GM18520 (cell line): ENCODE results near the gene SHB.
A peak's percentile ranks its signal among the peaks of the same experiment; 100 is the strongest.
"Not testable (repeated sequence)": the region's sequence is repeated elsewhere in the genome, so short reads cannot be mapped to it uniquely, and the experiment has no call there.

Source experiments
- ATAC-seq: cut with Tn5 transposase; IDR thresholded peaks from one replicate; pipeline ENCODE4 v1.9.1; 2021; ENCODE audit not compliant: unreplicated experiment

Gene SHB

DNA sequence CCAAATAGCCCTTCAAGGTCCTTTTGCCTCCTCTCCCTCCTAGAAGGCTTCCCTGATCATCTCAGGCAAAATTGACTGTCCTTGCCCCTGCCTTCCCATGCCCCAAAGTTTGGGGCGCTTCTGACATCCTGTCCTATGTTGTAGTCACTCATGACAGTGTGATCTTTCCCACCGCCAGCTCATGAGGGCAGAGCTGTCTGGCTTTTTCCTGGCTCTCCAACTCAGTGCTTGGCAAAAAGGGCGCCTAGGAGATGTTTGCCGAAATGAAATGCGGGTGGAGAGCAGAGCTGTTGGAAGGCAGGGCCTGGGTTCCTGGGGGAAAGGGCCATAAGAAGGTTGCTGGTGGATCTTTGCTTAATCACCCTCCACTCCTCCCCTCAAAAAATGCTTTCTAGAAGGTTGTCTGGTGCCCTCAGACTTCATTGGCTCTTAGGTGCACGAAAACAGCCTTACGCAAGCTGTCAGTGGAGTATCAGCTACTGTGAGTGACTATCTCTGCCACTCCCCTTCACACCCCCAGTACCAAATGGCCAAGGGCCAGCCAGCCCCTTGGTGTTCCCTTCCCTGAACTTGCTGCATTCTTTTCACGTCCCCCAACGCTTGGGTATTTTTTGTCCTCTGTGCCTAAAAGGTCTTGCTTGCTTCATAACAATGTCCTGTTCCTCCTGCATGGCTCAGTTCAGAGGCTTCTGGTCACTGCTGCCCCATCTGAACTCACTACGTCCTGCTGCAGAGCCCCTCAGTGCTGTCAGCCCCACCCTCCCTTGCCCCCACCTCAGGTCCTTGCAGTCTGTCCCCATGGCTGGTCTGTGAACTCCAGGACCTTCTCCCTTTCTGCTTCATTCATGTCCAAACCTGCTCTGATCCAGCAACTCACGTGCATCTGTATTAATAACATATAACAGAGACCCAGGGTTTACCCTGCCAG lies 162.5 kb downstream of the SHB start:
- no peak for ATAC-seq

DNA sequence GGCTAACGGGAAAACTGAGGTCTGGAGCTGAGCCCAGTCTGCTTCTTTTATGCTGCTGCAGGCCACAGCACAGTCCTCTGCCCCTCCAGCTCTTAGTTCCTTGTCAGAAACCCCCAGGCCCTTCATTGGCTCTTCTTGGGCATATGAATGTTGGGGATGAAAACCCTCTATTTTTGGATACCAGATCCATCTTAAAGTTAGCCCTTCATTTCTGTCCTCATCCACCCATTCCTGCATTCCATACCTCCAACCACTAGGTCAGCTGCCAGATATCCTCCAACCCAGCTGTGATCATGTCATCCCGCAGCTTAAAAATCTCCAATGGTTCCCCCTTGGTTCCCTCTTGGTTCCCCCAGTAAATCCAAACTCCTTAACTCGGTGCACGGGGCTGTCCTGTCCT lies 163.3 kb downstream of the SHB start:
- no peak for ATAC-seq

DNA sequence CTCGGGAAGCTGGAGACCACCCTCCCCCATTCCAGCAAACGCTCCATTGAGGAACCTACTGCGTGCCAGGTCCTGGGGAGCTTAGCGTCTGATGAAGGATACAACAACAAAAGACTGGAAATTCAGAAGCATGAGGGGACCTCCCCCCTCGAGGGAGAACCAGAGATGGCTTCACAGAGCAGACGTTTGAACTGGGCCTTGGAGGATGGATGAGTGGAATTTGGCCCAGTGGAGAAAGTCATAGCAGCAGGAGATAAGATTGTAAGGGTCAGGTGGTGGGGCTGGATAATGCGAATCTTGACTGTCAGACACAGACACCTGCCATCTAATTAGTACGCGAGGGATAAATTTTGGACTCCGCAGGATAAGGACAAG lies 163.9 kb downstream of the SHB start:
- no peak for ATAC-seq

DNA sequence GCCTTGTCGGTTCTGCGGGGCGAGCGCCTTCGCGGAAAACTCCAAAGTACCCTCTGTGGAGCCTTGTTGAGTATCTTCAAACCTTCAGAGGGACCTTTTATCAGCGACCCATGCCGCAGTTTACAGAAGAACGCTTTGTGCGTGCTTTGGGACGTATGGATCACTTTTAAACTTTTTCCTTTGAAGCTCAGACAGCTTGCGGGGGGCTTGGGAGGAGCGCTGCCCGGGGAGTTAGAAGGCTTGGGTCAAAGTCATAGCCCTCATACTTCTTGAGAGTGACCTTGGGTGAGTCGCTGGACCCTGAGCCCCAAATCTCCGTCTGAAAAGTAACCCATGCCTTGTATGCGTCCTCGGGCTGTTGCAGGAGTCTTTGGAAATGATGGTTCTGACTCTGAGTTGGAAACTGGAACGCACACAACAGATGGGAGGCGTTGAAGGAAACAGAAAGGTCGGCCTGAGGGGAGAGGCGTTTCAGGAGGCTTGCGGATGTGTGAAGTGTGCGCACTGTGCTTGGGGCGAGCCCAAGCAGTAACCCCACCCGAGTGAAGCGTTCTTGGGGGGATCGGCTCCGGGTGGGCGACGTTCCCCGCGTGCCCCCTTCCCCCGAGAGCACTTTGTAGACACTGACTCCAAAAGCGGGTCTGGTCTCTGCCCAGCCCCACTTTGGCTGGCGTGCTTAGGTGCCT lies 164.4 kb downstream of the SHB start:
- no peak for ATAC-seq

DNA sequence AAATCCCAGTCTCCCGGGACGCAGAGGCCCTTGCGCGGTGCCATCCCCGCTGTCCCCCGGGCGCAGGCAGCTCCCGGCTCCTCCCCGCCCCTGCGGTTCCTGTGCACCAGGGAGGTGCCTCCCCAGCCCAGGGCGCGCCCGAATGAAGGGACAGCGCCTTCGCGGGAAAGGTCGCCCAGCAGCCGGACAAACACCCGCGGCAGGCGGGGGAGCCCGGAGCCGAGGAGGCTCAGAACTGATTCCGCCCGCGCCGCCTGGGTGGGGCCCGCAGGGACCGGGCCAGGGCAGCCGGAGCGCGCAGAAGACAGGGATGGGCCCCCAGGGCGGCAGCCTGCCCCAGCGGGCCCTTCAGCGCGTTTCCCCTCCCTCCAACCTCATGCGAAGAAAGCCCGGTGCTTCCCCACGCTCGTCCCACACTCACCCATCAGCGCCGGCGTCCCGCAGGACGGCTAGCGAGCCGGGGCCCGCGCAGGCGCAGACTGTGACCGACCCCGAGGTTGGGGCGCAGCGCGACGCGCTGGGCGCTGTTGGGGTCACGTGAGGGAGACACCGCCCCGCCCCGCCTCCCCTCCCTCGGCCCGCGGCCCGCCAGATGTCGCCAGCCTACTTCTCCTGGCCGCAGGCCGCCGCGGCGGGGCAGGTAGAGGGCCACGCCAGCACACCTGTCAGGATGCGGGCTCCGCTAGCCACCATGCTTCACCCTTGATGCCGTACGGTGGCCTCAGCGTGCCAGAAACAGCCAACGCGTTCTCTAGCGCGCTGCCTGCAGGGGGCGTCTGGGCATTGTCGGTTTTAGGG lies 165.2 kb downstream of the SHB start, which contains the start of gene SLC25A51:
SLC25A51 (minus strand) TSS at position 481 of the 798 bp plus-strand sequence. CDS start 15,577 bp downstream, outside the sequence.
- ATAC-seq, result peak; percentile 86

DNA sequence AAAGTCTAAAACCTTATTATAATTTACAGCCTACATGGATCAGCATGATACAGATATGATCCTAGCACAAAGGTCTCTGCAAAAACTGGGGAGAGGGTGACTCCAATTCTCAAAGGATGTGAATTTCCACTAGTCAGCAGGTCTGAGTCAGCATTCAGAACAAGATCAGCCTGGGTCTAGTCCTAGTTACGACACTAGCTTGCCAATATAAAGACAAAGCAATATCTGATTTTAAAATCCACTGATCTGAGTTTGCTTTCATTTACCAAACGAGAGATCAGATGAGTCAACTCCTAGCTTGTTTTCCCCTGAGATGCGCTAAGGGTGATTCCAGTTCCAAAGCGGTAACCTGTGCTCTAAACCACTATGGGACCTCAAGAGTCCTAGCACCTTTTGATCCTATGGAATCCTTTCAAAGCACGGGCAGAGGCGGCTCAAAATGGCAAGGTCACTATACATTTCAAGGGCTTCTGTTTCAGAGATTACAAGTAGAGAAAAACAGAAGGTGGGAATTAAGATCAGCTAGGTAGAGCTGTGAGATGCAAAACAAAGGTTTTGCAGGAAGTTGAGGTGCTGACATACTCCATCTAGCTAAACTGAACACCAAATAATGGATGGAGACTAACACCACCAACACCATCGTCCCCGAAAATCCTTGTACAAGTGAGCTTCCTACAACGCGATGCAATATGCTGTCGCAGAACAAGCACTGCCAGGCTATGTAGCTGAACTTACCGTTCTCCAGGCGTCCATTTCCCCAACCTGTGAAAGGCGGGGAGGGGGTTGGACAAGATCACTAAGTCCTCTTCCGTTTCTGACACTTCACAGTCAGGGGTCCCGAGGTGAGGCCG lies 166.0 kb downstream of the SHB start:
- no peak for ATAC-seq

DNA sequence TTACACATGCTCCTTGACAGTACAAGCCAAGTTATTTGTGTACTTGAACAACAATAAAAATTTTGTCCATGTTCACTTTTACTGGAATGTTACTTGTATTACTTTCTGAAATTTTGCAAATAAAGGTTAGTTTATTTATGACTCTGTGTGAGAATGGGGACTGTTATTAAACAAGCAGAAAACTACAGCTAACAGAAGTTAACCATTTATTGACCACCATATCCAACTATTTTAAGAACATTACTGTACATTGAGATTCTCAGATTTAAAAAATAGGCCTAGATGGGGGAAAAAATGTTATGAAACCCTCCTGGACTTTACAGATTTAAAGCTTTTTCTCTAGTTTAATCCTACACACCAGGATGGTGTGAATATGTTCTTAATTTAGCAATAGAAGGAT lies 166.9 kb downstream of the SHB start:
- no peak for ATAC-seq

DNA sequence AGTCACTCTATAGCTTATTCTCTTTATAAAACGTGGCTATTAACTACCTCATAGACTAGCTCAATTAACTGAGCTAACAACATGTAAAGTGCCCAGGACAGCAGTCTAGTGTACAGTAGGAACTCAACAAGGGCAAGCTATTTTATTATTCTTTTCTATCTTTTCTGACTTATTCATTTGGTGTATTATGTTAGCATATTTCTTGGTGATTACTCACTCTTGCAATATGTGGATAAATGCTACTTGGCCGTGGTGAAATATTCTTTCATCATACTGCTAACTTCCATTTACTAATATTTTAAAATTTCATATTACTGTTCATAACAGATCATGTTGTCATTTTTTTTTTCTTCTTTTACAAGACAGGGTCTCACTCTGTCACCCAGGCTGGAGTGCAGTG lies 170.0 kb downstream of the SHB start:
- ATAC-seq, result no peak

DNA sequence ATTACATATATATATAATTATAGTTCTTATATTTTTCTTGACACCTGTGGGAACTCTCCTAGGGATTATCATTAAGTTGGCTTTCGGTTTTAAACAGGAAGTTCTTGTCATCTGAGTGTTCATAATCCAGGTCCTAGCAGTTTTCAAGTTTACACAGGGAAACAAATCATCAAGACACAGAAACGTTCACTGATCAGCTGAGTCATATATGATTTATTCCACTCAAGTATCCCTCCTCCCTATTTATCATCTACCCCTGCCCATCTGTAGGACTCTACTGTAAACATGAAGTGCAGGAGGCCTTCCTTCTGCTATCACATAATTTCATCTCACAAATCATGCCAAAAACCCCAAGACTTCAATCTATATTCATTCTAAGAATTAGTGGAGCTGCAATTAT lies 171.4 kb downstream of the SHB start:
- ATAC-seq, result no peak

DNA sequence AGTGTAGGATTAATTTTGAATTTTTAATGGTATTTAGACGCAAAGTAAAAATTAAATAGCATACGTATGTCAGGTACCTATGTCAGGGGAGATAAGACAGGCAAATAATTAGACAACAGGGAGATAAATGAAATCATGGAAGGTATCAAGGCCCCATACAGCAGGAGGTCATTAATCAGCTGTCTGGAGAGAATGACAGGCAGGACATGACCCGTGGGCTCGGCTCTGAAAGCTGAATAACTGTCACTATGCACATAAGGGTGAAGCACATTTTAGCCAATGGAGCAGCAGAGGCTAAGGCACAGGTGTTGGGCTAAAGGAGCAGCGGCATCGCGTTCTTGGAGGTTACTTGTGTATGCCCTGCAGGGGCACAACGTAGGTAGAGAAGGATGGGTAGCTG lies 177.0 kb downstream of the SHB start:
- ATAC-seq, result no peak

DNA sequence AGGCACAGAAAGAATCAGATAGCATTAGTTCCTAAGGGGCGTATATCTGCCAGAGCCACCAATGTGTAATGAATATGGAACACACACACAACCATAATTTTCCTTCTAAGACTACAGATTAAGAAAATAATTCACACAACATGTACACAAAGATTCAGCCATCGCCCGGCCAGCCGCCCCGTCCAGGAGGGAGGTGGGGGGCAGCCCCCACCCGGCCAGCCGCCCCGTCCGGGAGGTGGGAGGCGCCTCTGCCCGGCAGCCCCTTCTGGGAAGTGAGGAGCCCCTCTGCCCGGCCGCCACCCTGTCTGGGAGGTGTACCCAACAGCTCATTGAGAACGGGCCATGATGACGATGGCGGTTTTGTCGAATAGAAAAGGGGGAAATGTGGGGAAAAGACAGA lies 178.0 kb downstream of the SHB start:
- ATAC-seq, result not testable (repeated sequence)

DNA sequence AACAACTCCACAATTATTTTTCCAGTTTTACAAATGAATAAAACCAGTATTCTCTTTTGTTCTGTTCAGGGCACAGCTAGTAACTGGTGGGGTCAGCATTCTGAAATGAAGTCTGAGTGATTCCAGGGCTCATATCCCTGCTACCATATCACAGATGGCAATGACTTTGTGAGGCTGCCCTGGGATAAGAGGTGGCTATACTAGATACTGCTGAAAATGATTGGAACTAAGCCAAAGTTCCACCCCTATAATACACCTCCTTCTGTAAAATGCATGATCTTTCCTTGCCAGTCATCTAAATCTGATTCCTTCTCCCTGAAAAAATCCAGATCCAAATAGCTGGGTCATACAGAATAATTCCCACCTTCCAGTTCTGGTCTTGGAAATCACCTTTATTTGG lies 179.5 kb downstream of the SHB start:
- no peak for ATAC-seq

DNA sequence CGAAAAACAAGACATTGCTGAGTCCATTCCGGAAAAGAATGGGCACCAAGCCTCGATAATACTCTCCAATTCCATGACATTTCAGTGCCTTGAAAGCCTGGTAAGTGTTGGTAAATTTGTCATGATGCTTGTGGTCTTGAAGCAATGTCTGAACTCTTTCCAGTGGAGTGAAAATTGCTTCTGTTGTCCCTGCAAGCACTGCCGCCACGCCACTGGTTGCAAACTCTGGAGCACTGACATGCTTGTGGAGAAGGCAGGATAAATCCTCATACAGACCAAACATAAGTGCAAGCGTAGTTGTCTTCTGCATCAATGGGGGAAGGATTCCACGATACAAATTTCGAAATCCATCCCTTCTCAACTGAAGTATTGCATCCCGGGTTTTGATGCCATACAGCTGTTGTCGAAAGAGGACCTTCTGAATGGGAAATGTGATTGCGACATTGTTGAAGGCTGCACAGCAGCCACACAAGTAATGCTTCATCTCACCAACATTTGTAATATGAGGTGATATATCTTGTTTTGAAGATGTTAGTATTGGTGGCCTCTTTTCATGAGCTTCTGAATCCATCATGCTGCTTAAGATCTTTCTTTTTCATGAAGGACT lies 180.9 kb downstream of the SHB start:
- ATAC-seq, result not testable (repeated sequence)

DNA sequence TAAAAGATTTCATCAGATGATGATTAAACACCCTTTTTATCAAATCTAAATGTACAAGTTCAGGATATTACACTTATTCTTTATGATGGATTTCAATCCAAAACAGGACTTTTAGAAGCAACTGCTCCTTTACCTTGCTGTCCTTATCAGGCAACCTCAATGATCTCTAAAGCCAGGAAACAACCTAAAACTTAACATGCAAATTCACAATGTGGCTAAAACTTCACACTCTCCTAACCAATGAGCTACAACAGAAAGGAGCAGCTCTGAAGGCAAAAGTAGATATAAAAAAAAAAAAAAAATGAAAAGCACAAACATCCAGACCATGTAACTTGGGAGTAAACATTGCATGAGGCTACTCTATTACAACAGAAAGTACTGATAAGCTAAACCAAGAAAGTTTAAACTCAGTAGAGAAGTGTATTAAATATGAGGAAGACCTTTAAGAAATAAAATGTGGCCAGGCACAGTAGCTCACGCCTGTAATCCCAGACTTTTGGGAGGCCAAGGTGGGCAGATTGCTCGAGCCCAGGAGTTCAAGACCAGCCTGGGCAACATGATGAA lies 188.0 kb downstream of the SHB start:
- ATAC-seq, result no peak

DNA sequence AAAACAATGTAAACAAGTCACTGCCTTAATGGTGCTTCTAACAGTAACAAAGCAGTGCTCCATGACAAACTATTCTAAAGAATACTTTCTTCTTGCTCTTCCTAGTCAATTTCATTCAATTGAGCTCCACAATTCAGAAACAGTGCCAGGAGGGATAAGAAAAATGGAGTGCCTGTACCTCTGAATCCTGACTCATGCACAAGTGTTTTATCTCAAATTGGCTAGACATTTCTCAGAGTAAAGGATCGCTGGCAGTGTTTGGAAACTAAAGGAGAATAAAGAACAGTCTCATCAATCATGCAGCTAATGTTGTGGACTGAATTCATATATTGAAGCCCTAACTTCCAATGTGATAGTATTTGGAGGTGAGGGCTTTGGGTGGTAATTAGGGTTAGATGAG lies 192.7 kb downstream of the SHB start:
- no peak for ATAC-seq

DNA sequence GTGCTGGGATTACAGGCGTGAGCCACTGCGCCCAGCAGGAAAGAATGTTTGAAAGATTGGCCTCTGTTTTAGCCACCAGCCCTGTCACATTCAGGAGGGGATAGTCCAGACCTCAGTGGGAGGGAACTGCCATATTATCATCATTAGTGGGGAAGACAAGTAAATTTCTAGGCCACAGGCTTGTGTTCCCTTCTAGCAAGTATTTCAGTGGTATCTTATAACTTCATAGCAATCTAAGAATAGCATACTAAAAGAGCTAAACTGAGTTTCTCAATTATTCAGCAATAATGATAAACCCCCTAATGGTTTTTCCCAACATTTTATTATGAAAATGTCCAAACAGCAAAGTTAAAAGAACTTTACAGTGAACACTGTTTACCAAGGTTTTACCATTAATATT lies 195.1 kb downstream of the SHB start:
- no peak for ATAC-seq

DNA sequence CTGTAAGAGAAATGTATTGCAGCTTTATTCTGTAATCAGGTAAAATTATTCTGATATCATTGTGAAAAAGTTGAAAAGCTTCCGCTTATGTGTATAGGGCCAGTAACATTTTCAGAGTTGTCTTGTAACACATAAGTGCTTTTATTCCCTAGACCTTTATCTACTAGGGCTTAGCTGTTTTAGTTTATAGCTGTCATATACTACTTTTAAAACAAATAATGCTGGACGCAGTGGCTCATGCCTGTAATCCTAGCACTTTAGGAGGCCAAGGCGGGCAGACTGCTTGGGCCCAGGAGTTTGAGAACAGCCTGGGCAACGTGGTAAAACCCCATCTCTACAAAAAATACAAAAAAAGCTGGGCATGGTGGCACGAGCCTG lies 198.2 kb downstream of the SHB start:
- ATAC-seq, result no peak

DNA sequence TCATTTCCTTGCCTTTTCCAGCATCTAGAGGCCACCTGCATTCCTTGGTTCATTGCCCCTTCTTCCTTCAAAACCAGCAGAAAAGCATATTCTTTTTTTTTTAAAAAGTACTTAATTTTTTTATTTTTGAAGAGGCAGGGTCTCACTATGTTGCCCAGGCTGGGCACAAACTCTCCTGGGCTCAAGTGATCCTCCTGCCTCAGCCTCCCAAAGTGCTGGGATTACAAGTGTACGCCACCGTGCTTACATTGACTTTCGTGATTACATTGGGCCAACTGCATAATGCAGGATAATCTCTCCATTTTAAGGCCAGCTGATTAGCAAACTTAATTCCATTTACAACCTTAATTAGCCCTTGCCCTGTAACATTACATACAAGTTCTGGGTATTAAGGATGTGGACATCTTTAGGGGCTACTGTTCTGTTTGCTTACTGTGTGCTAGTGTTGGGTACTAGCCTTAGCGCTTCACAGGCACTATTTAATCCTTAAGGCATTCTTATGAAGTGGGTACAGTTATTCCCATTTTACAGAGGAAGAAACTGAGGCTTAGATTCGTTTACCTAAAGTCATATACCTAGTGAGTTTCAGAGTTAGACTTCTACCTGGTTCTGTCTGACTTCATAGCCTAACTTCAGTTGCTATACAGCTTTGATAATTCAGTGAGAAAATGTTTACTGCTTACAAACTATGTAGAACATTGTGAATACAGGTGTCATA lies 198.8 kb downstream of the SHB start:
- ATAC-seq, result no peak
